Gastrocnemius medialis (tissue), 4 donors: ENCODE data around the gene AGO3. TPM values are rescaled to one million over a fixed set of nuclear protein-coding genes. Genes with fewer than 3 reads are reported as not detected.
"Not testable (repeated sequence)": the region's sequence is repeated elsewhere in the genome, so short reads cannot be mapped to it uniquely, and the experiment has no call there.

Experiments
- ATAC-seq, 2 donors: fragments of 150-250 bp; one replicate each; pipeline ENCODE4 v1.9.1; 2016
- DNase-seq, 2 donors: peaks; one replicate each; pipeline ENCODE4 v3.0.0-alpha.2; 2019
- H3K27ac ChIP-seq, 4 donors: fragments of 200-600 bp; sonication (generic); 1 replicate in 1 of 4; 2 replicates in 3 of 4; pipeline ENCODE4 v1.5.1; 2016 to 2018; ENCODE audit warnings: mild to moderate bottlenecking in 2 of 4, moderate library complexity in 1 of 4
- H3K27me3 ChIP-seq, 3 donors: fragments of 200-600 bp; sonication (generic) in 2 of 3; 1 replicate in 1 of 3; 2 replicates in 2 of 3; pipeline versions ENCODE4 v1.5.1 to v1.6.0; 2016 to 2019; ENCODE audit warnings: mild to moderate bottlenecking in 1 of 3, moderate library complexity in 1 of 3
- H3K36me3 ChIP-seq, 2 donors: fragments of 200-600 bp; sonication (generic) in 1 of 2; one replicate each; pipeline ENCODE4 v1.5.1; 2017 to 2018
- H3K4me1 ChIP-seq, 2 donors: fragments of 200-600 bp; sonication (generic) in 1 of 2; one replicate each; pipeline ENCODE4 v1.5.1; 2016 to 2017; ENCODE audit warnings: mild to moderate bottlenecking in 2 of 2
- H3K4me3 ChIP-seq, 4 donors: fragments of 200-600 bp; sonication (generic) in 3 of 4; 1 replicate in 1 of 4; 2 replicates in 3 of 4; pipeline ENCODE4 v1.5.1; 2016 to 2019; ENCODE audit warnings: mild to moderate bottlenecking in 2 of 4
- H3K9me3 ChIP-seq, 3 donors: fragments of 200-600 bp; sonication (generic) in 2 of 3; 1 replicate in 1 of 3; 2 replicates in 2 of 3; pipeline ENCODE4 v1.5.1; 2016 to 2019
- CTCF ChIP-seq, 5 experiments: fragments of 450-650 bp in 3 of 5; fragments of 200-600 bp in 2 of 5; sonication (generic) in 2 of 5; IDR thresholded peaks in 4 of 5; conservative IDR thresholded peaks in 1 of 5; 1 replicate in 4 of 5; 2 replicates in 1 of 5; pipeline ENCODE4 v1.5.1; 2016 to 2019; ENCODE audit warnings: antibody characterized with exemption in 5 of 5, mild to moderate bottlenecking in 3 of 5, moderate library complexity in 3 of 5
- POLR2A ChIP-seq, 2 donors: fragments of 450-650 bp; IDR thresholded peaks; one replicate each; pipeline ENCODE4 v1.6.1; 2017; ENCODE audit warnings: antibody characterized with exemption in 2 of 2, mild to moderate bottlenecking in 2 of 2, moderate library complexity in 2 of 2
- in situ Hi-C, 4 donors: fragments of 200-750 bp; cut with MboI; loops; one replicate each; pipeline versions ENCODE4 v1.15.0 to v1.8.0; 2017; ENCODE audit warnings: low sequenced_read_pairs in 4 of 4
- intact Hi-C: fragments of 100-400 bp; cut with DNase I; formaldehyde crosslinking; loops from one replicate; pipeline ENCODE4 v1.15.1; 2023; ENCODE audit warnings: low total_unique reads
- total RNA-seq, 4 donors: library from RNA; depleted of rRNA; stranded (reverse); fragments of >200 nt; gene quantifications; one replicate each; pipeline versions ENCODE4 v1.1.0 to v1.2.3, GENCODE V29; 2016

The AGO3 gene
- total RNA-seq, 4 donors from 2014 or later: 12.8 to 18.8 (median 13.6) TPM

GRCh38 chr1:36016686-36017085 lies 85.8 kb downstream of the AGO3 start:
- in situ Hi-C loops (no loop called here), intact Hi-C loops (no loop called here)
- Histone ChIP-seq H3K27ac (no peak overlapping the region), H3K4me3 (no peak overlapping the region), H3K9me3 (no peaks in the 10 kb centered on the region), H3K27me3 (no peaks in the 10 kb centered on the region), H3K36me3 (peaks cover 0 to 76% of the 10 kb centered on the region in 2 donors), H3K4me1 (no peaks in the 10 kb centered on the region)
- TF ChIP-seq CTCF (IDR thresholded peaks at IDR 0.05 in 4 of 5, conservative IDR thresholded peaks at IDR 0.05 in 1 of 5) (no peak), POLR2A (IDR thresholded peaks at IDR 0.05) (no peak)
- ATAC-seq (no peak), DNase-seq (no peak)

- in situ Hi-C loops: no loop called here
- Histone ChIP-seq H3K4me1 (peaks cover 0 to 5% of the 10 kb centered on the region in 2 donors), H3K27ac (no peak overlapping the region), H3K4me3 (no peak overlapping the region), H3K36me3 (peaks cover 0 to 39% of the 10 kb centered on the region in 2 donors), H3K9me3 (no peaks in the 10 kb centered on the region), H3K27me3 (no peaks in the 10 kb centered on the region)
- TF ChIP-seq CTCF (IDR thresholded peaks at IDR 0.05 in 4 of 5, conservative IDR thresholded peaks at IDR 0.05 in 1 of 5): no peak
- no peak for TF ChIP-seq POLR2A (IDR thresholded peaks at IDR 0.05)
- intact Hi-C loops: no loop called here
- ATAC-seq: no peak
- DNase-seq: no peak
Measured at GRCh38 chr1:36023098-36023769, 92.3 kb downstream of the AGO3 start.

GRCh38 chr1:36024024-36024423 lies 93.1 kb downstream of the AGO3 start:
- ATAC-seq, DNase-seq, H3K9me3 ChIP-seq, intact Hi-C loops, H3K27me3 ChIP-seq, in situ Hi-C loops, H3K4me3 ChIP-seq, H3K4me1 ChIP-seq, H3K27ac ChIP-seq: not testable (repeated sequence)
- H3K36me3 ChIP-seq: peaks cover 0 to 35% of the 10 kb centered on the region in 2 donors

- no peak for DNase-seq
- H3K4me1 ChIP-seq: peaks cover 0 to 5% of the 10 kb centered on the region in 2 donors
- H3K27ac ChIP-seq: no peak overlapping the region
- intact Hi-C loops (no loop called here), in situ Hi-C loops (no loop called here)
- ATAC-seq: no peak
- H3K27me3 ChIP-seq: no peaks in the 10 kb centered on the region
- H3K36me3 ChIP-seq: peaks cover 0 to 27% of the 10 kb centered on the region in 2 donors
- no peak overlapping the region for H3K4me3 ChIP-seq
- TF ChIP-seq POLR2A (IDR thresholded peaks at IDR 0.05) (no peak), CTCF (IDR thresholded peaks at IDR 0.05 in 4 of 5, conservative IDR thresholded peaks at IDR 0.05 in 1 of 5) (no peak)
- no peaks in the 10 kb centered on the region for H3K9me3 ChIP-seq
Measured at GRCh38 chr1:36024847-36025246, 93.9 kb downstream of the AGO3 start.

- Histone ChIP-seq H3K4me3 (no peak overlapping the region), H3K27ac (no peak overlapping the region), H3K9me3 (no peaks in the 10 kb centered on the region), H3K4me1 (peaks cover 0 to 5% of the 10 kb centered on the region in 2 donors), H3K36me3 (peaks cover 0 to 26% of the 10 kb centered on the region in 2 donors), H3K27me3 (no peaks in the 10 kb centered on the region)
- DNase-seq: no peak
- no peak for TF ChIP-seq CTCF (IDR thresholded peaks at IDR 0.05 in 4 of 5, conservative IDR thresholded peaks at IDR 0.05 in 1 of 5)
- no peak for TF ChIP-seq POLR2A (IDR thresholded peaks at IDR 0.05)
- in situ Hi-C loops (no loop called here), intact Hi-C loops (no loop called here)
- no peak for ATAC-seq
Measured at GRCh38 chr1:36027766-36028165, 96.9 kb downstream of the AGO3 start.
